Measurements from ENCODE around the gene DNAJC2. TPM values are rescaled to one million over a fixed set of nuclear protein-coding genes. Genes with fewer than 3 reads are reported as not detected.

Gene DNAJC2, protein sequence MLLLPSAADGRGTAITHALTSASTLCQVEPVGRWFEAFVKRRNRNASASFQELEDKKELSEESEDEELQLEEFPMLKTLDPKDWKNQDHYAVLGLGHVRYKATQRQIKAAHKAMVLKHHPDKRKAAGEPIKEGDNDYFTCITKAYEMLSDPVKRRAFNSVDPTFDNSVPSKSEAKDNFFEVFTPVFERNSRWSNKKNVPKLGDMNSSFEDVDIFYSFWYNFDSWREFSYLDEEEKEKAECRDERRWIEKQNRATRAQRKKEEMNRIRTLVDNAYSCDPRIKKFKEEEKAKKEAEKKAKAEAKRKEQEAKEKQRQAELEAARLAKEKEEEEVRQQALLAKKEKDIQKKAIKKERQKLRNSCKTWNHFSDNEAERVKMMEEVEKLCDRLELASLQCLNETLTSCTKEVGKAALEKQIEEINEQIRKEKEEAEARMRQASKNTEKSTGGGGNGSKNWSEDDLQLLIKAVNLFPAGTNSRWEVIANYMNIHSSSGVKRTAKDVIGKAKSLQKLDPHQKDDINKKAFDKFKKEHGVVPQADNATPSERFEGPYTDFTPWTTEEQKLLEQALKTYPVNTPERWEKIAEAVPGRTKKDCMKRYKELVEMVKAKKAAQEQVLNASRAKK
- 35.8 TPM for total RNA-seq (ENCODE audit: unreplicated experiment)
- long read RNA-seq, partial matches to known transcripts: 23 of 37 reads
- long read RNA-seq, other reads (novel, unspliced or antisense): 8 of 37 reads

DNA sequence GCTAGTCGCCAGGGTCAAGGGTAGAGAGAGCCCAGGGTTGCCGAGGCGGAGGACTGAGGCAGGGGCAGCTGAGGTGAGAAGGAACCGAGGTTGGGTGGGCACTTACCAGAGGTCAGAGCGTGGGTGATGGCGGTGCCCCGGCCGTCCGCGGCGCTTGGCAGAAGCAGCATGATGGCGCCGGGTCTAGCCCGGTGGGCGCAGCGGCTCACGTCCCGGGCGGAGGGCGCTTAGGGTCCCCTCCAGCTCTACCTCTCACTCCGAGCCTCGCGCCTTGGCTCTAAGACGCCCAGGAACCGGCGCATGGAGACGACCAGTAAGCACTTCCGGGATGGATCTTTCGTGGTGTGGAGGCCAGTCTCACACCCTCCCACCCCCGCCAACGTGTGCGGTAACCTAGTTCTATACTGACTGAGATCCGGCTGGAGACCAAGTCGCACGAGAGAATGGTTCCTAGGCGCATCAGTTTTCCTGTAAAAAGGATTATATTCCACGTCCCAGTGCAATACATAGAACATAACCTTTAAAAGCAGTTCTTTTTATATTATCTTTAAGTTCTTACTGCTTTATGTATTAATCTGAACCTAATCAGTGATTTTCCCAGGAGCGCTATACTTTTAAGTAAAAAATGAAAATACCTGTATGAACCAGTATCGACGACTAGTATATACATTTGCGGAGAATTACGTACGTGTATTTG, at the start of gene DNAJC2:
Gene DNAJC2 (minus strand): TSS at position 315 of the 697 bp plus-strand sequence. CDS start 145 bp downstream, at position 170.
- H3K36me3 Mint-ChIP-seq (ENCODE audit: low read depth, unreplicated experiment): peaks cover 30% of the 10 kb centered on the region
- TF ChIP-seq, protein P1, sequence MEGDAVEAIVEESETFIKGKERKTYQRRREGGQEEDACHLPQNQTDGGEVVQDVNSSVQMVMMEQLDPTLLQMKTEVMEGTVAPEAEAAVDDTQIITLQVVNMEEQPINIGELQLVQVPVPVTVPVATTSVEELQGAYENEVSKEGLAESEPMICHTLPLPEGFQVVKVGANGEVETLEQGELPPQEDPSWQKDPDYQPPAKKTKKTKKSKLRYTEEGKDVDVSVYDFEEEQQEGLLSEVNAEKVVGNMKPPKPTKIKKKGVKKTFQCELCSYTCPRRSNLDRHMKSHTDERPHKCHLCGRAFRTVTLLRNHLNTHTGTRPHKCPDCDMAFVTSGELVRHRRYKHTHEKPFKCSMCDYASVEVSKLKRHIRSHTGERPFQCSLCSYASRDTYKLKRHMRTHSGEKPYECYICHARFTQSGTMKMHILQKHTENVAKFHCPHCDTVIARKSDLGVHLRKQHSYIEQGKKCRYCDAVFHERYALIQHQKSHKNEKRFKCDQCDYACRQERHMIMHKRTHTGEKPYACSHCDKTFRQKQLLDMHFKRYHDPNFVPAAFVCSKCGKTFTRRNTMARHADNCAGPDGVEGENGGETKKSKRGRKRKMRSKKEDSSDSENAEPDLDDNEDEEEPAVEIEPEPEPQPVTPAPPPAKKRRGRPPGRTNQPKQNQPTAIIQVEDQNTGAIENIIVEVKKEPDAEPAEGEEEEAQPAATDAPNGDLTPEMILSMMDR (IDR thresholded peaks at IDR 0.05; ENCODE audit: unreplicated experiment): no peak
- peaks cover 3% of the 10 kb centered on the region for H3K27me3 Mint-ChIP-seq (ENCODE audit: unreplicated experiment)
- H3K4me3 Mint-ChIP-seq (ENCODE audit: unreplicated experiment): peak within 1 kb of the TSS; percentile 99
- H3K9me3 Mint-ChIP-seq (ENCODE audit: unreplicated experiment): no peaks in the 10 kb centered on the region
- H3K4me1 Mint-ChIP-seq (ENCODE audit: unreplicated experiment): peaks cover 45% of the 10 kb centered on the region
- H3K27ac Mint-ChIP-seq (ENCODE audit: unreplicated experiment): peak within 1 kb of the TSS; percentile 95
- peak; percentile 68 for DNase-seq (ENCODE audit: low spot score)

DNA sequence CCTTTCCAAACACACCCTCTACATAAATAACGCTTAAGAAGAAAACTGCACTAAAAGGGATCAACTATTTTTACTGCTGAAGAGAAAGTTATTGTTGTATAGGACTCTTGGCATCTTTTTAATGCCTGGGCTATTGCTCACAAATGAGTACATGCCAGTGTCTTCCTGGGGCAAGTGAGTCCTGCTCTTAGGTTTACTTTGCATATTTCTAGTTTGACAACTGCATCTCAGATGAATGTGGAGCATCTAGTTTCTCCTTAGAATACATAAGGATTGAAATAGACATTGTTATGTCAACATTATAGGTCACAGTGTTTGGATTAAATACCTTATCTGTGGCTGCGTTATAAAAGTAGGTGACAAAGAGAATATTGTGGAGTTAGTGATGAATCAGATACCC, 47.4 kb upstream of the DNAJC2 start:
- Mint-ChIP-seq H3K27ac (ENCODE audit: unreplicated experiment) (no peak overlapping the region), H3K4me3 (ENCODE audit: unreplicated experiment) (no peak overlapping the region), H3K9me3 (ENCODE audit: unreplicated experiment) (no peaks in the 10 kb centered on the region), H3K36me3 (ENCODE audit: low read depth, unreplicated experiment) (peaks cover 4% of the 10 kb centered on the region), H3K4me1 (ENCODE audit: unreplicated experiment) (no peaks in the 10 kb centered on the region), H3K27me3 (ENCODE audit: unreplicated experiment) (no peaks in the 10 kb centered on the region)
- TF ChIP-seq, protein P1 (IDR thresholded peaks at IDR 0.05; ENCODE audit: unreplicated experiment): no peak
- no peak for DNase-seq (ENCODE audit: low spot score)

DNA sequence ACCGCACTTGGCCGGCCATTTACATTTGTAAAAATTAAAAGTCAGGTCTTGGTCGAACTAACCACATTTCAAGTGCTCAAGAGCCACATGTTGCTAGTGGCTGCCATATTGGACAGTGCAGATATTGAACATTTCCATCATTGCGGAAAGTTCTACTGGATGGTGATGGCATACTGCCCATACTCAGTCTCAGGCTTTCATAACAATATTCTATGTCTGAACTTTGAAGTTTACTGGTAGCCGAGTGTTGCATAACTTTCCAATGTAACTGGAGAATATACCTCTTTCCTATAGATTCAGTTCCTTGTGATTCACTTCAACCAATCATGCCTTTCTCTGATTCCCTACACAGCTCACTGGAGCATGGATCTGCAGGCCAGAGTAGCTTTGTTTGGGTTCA, 46.6 kb upstream of the DNAJC2 start:
- no peak overlapping the region for H3K27ac Mint-ChIP-seq (ENCODE audit: unreplicated experiment)
- peaks cover 4% of the 10 kb centered on the region for H3K36me3 Mint-ChIP-seq (ENCODE audit: low read depth, unreplicated experiment)

DNA sequence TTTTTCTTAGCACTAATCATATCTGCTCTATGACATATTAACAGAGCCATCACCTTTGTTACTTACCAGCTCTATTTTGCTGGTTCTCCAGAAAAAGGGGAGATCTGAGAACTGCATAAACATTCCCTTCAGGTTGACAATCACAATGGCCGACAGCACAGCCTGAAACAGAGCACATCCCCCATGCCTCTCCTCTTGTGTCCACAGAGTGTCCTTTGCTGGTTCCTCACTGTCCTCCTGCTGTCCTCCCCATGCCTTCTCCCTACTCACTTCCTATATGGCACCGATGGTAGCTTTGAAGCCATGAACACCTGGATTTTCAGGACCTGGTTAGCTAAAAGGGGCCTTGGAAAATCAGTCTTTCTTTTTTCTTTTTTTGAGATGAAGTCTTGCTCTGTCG, 44.7 kb upstream of the DNAJC2 start:
- H3K27me3 Mint-ChIP-seq (ENCODE audit: unreplicated experiment): no peaks in the 10 kb centered on the region
- no peaks in the 10 kb centered on the region for H3K9me3 Mint-ChIP-seq (ENCODE audit: unreplicated experiment)
- no peaks in the 10 kb centered on the region for H3K4me1 Mint-ChIP-seq (ENCODE audit: unreplicated experiment)
- no peak overlapping the region for H3K27ac Mint-ChIP-seq (ENCODE audit: unreplicated experiment)
- TF ChIP-seq, protein P1 (IDR thresholded peaks at IDR 0.05; ENCODE audit: unreplicated experiment): no peak
- H3K36me3 Mint-ChIP-seq (ENCODE audit: low read depth, unreplicated experiment): peaks cover 4% of the 10 kb centered on the region
- no peak overlapping the region for H3K4me3 Mint-ChIP-seq (ENCODE audit: unreplicated experiment)
- no peak for DNase-seq (ENCODE audit: low spot score)

More for the DNA sequence above, 46.6 kb upstream of the DNAJC2 start:
- H3K9me3 Mint-ChIP-seq (ENCODE audit: unreplicated experiment): no peaks in the 10 kb centered on the region
- TF ChIP-seq, protein P1 (IDR thresholded peaks at IDR 0.05; ENCODE audit: unreplicated experiment): no peak
- no peaks in the 10 kb centered on the region for H3K27me3 Mint-ChIP-seq (ENCODE audit: unreplicated experiment)
- H3K4me1 Mint-ChIP-seq (ENCODE audit: unreplicated experiment): no peaks in the 10 kb centered on the region
- DNase-seq (ENCODE audit: low spot score): no peak
- H3K4me3 Mint-ChIP-seq (ENCODE audit: unreplicated experiment): no peak overlapping the region

Measured in endothelial cell (in vitro differentiated cells).